HepG2 (cell line): Measurements from ENCODE around the gene PDCD5. TPM values are rescaled to one million over a fixed set of nuclear protein-coding genes. Genes with fewer than 3 reads are reported as not detected.
A peak's percentile ranks its signal among the peaks of the same experiment; 100 is the strongest.

Experiments
- ATAC-seq: fragments of 200-7000 bp; cut with Tn5 transposase; 3 replicates; pipeline ENCODE4 v1.9.1; 2020; ENCODE audit warnings: mild to moderate bottlenecking, moderate library complexity
- BruUV-seq: library from RNA; stranded (reverse); fragments of 400-500 nt; replicated peaks from 2 replicates; lab custom pipeline; 2021; lab: Mats Ljungman, UMichigan
- CTCF ChIA-PET: fragments of 300-600 bp; formaldehyde crosslinking; extraction: SDS; loops from one replicate; lab custom pipeline; 2021; ENCODE audit warnings: low total read pairs, inconsistent platforms, low intra/inter-chr PET ratio; lab: Yijun Ruan, JAX
- POLR2A ChIA-PET: fragments of 350-600 bp; sonication (Branson Sonifier 250); formaldehyde crosslinking; loops from one replicate; lab custom pipeline; 2020; ENCODE audit warnings: antibody characterized with exemption, inconsistent platforms; lab: Yijun Ruan, JAX
- DNase-seq: peaks from one replicate; pipeline ENCODE4 v3.0.0-alpha.2; 2015; ENCODE audit warnings: low spot score
- FAIRE-seq: peaks from 3 replicates; lab custom pipeline; 2011; peaks lifted over from hg19 to GRCh38; lab: Jason Lieb, UNC
- H2AFZ ChIP-seq: one replicate; pipeline ENCODE4 v1.6.1; 2011; ENCODE audit warnings: low read length, inconsistent platforms
- H3K27ac ChIP-seq: fragments of 300-600 bp; 3 replicates; pipeline ENCODE4 v1.8.0; 2011; ENCODE audit warnings: mixed run types, mild to moderate bottlenecking, mixed read lengths, low read length, inconsistent platforms; ENCODE audit not compliant: insufficient read depth; ENCODE audit errors: extremely low read length
- H3K27me3 ChIP-seq, 2 experiments: fragments of 200-600 bp in 1 of 2; 2 replicates in 1 of 2; 3 replicates in 1 of 2; pipeline versions ENCODE4 v1.6.0 to v1.8.0; 2011; ENCODE audit warnings: low read length in 2 of 2, mild to moderate bottlenecking in 2 of 2, moderate library complexity in 2 of 2, inconsistent platforms in 1 of 2; ENCODE audit not compliant: insufficient read depth in 2 of 2, control insufficient read depth in 1 of 2
- H3K36me3 ChIP-seq, 2 experiments: fragments of 200-600 bp in 1 of 2; replicated peaks in 1 of 2; 2 replicates in 1 of 2; 3 replicates in 1 of 2; pipeline versions ENCODE4 v1.5.1 to v1.8.0; 2011; ENCODE audit warnings: low read length in 2 of 2, inconsistent platforms in 1 of 2; ENCODE audit not compliant: insufficient read depth in 2 of 2, control insufficient read depth in 1 of 2
- H3K4me1 ChIP-seq: 2 replicates; pipeline ENCODE4 v1.5.1; 2012; ENCODE audit warnings: low read length, inconsistent platforms; ENCODE audit not compliant: insufficient read depth
- H3K4me2 ChIP-seq: 2 replicates; pipeline ENCODE4 v1.6.0; 2011; ENCODE audit warnings: low read depth, low read length, inconsistent platforms
- H3K4me3 ChIP-seq, 3 experiments: fragments of 200-600 bp in 1 of 3; sonication (generic), shearing (Covaris generic) in 1 of 3; replicated peaks in 1 of 3; 2 replicates each; pipeline ENCODE4 v1.5.1; 2011 to 2016; ENCODE audit warnings: low read length in 3 of 3, inconsistent platforms in 2 of 3, low read depth in 2 of 3, mild to moderate bottlenecking in 2 of 3, control low read depth in 1 of 3, mixed read lengths in 1 of 3; ENCODE audit not compliant: insufficient read depth in 1 of 3
- H3K79me2 ChIP-seq: one replicate; pipeline ENCODE4 v1.6.1; 2011; ENCODE audit warnings: low read length, inconsistent platforms; ENCODE audit not compliant: insufficient read depth
- H3K9ac ChIP-seq: 2 replicates; pipeline ENCODE4 v1.6.0; 2011; ENCODE audit warnings: mild to moderate bottlenecking, low read depth, low read length, inconsistent platforms; ENCODE audit not compliant: insufficient read depth
- H3K9me3 ChIP-seq: 2 replicates; pipeline ENCODE4 v1.5.1; 2012; ENCODE audit warnings: mild to moderate bottlenecking, low read length
- H4K20me1 ChIP-seq: 2 replicates; pipeline ENCODE4 v1.6.0; 2011; ENCODE audit warnings: inconsistent platforms, mild to moderate bottlenecking, low read length, moderate library complexity; ENCODE audit not compliant: insufficient read depth
- ATRX ChIP-seq: sonication (generic); formaldehyde crosslinking; IDR thresholded peaks from 2 replicates; pipeline ENCODE4 v1.4.0; 2020; ENCODE audit warnings: missing genetic modification reagents, borderline replicate concordance
- BHLHE40 ChIP-seq: IDR thresholded peaks from 2 replicates; pipeline ENCODE4 v1.6.1; 2011; ENCODE audit warnings: low read length, improper control_type of control experiment
- ETV5 ChIP-seq: IDR thresholded peaks from 2 replicates; pipeline ENCODE4 v1.6.1; 2018; ENCODE audit warnings: missing biosample characterization, missing genetic modification reagents, inconsistent platforms, borderline replicate concordance
- KLF12 ChIP-seq: sonication (generic); formaldehyde crosslinking; IDR thresholded peaks from 2 replicates; pipeline ENCODE4 v1.4.0; 2020; ENCODE audit warnings: missing genetic modification reagents, borderline replicate concordance
- LRRFIP1 ChIP-seq: sonication (generic); formaldehyde crosslinking; conservative IDR thresholded peaks from 2 replicates; pipeline ENCODE4 v1.4.0; 2020; ENCODE audit warnings: missing genetic modification reagents
- NR2F1 ChIP-seq, 2 experiments: fragments of 450-650 bp in 1 of 2; formaldehyde crosslinking in 1 of 2; IDR thresholded peaks; 2 replicates each; pipeline versions ENCODE4 v1.5.0 to v1.6.1; 2016 to 2020; ENCODE audit warnings: mild to moderate bottlenecking in 1 of 2, missing compliant biosample characterization in 1 of 2, missing genetic modification reagents in 1 of 2, moderate library complexity in 1 of 2
- PPARG ChIP-seq: conservative IDR thresholded peaks from 2 replicates; pipeline ENCODE4 v1.6.1; 2016; ENCODE audit warnings: missing biosample characterization, missing genetic modification reagents
- PRDM10 ChIP-seq: sonication (generic); formaldehyde crosslinking; IDR thresholded peaks from 2 replicates; pipeline ENCODE4 v1.4.0; 2020; ENCODE audit warnings: low read depth, missing genetic modification reagents
- SIN3B ChIP-seq: fragments of 150-350 bp; IDR thresholded peaks from 2 replicates; pipeline ENCODE4 v1.6.1; 2014; ENCODE audit warnings: low read length
- SMC3 ChIP-seq: IDR thresholded peaks from 2 replicates; pipeline ENCODE4 v1.6.1; 2011; ENCODE audit warnings: low read length, improper control_type of control experiment
- SPEN ChIP-seq: sonication (generic); formaldehyde crosslinking; IDR thresholded peaks from 2 replicates; pipeline ENCODE4 v1.5.1; 2020; ENCODE audit warnings: low read depth, mild to moderate bottlenecking, missing genetic modification reagents
- STAT5B ChIP-seq: sonication (generic); formaldehyde crosslinking; IDR thresholded peaks from 2 replicates; pipeline ENCODE4 v1.4.0; 2020; ENCODE audit warnings: missing genetic modification reagents
- ZNF207 ChIP-seq: fragments of 450-650 bp; IDR thresholded peaks from 2 replicates; pipeline ENCODE4 v1.6.1; 2016; ENCODE audit warnings: antibody characterized with exemption, borderline replicate concordance
- ZNF326 ChIP-seq: sonication (generic); formaldehyde crosslinking; IDR thresholded peaks from 2 replicates; pipeline ENCODE4 v1.4.0; 2020; ENCODE audit warnings: missing genetic modification reagents, borderline replicate concordance
- ZNF451 ChIP-seq: sonication (generic); formaldehyde crosslinking; IDR thresholded peaks from 2 replicates; pipeline ENCODE4 v1.5.0; 2020; ENCODE audit warnings: mild to moderate bottlenecking, missing genetic modification reagents
- ZNF556 ChIP-seq: sonication (generic); formaldehyde crosslinking; IDR thresholded peaks from 2 replicates; pipeline ENCODE4 v1.4.0; 2020; ENCODE audit warnings: mild to moderate bottlenecking, missing genetic modification reagents, borderline replicate concordance
- ZNF563 ChIP-seq: sonication (generic); formaldehyde crosslinking; IDR thresholded peaks from 2 replicates; pipeline ENCODE4 v1.8.0; 2022; ENCODE audit warnings: mild to moderate bottlenecking, moderate library complexity, missing genetic modification reagents
- ZNF790 ChIP-seq: sonication (generic); formaldehyde crosslinking; IDR thresholded peaks from 2 replicates; pipeline ENCODE4 v1.8.0; 2022; ENCODE audit warnings: missing genetic modification reagents, mild to moderate bottlenecking, borderline replicate concordance
- WGBS: methylation state at CpG from one replicate; pipeline ENCODE4 v1.1.6; 2017; ENCODE audit warnings: low lambda C conversion rate; 5-methylcytosine and 5-hydroxymethylcytosine counted together
- in situ Hi-C: cut with HindIII; loops from 2 replicates; pipeline ENCODE4 v1.10.0; 2017; ENCODE audit warnings: low pct_unique_long_range_greater_than_20kb; ENCODE audit not compliant: extremely low pct_ligation_motif_present
- intact Hi-C: fragments of 100-400 bp; cut with micrococcal nuclease; formaldehyde crosslinking; loops from one replicate; pipeline ENCODE4 v1.10.0; 2022; ENCODE audit not compliant: unreplicated experiment
- polyA plus RNA-seq, 8 experiments: library from polyadenylated mRNA; depleted of rRNA in 3 of 8; stranded (reverse) in 7 of 8; unstranded in 1 of 8; fragments of >200 nt; fragmentation: Illumina TruSeq in 4 of 8; extraction: Trizol in 4 of 8; gene quantifications; 2 replicates each; pipeline versions ENCODE4 v1.2.1 to v1.2.3, GENCODE V29; 2011 to 2016; ENCODE audit warnings: low read depth in 4 of 8, missing spikeins in 1 of 8, mixed read lengths in 1 of 8; ENCODE audit not compliant: insufficient read depth in 1 of 8
- total RNA-seq, 5 experiments: library from RNA; depleted of rRNA; stranded (reverse); fragments of >200 nt; fragmentation: Illumina TruSeq; extraction: Trizol; gene quantifications; 2 replicates each; pipeline ENCODE4 v1.2.3, GENCODE V29; 2016; ENCODE audit warnings: low read depth in 1 of 5

The PDCD5 gene
- total and polyA plus RNA-seq, 2 of the 13 experiments (the other 11 are each of a cell fraction or from before 2014, with no cell fraction given) = 56.3 to 332 TPM

GRCh38 chr19:32567486-32567885 is 13.5 kb upstream of the PDCD5 start (continued):
- TF ChIP-seq LRRFIP1 (CRISPR knock-in tag) (no peak), PPARG (CRISPR knock-in tag) (no peak), SIN3B (no peak), ZNF451 (CRISPR knock-in tag) (no peak), SPEN (CRISPR knock-in tag) (no peak)
- TF ChIP-seq, all 625 proteins: peak for 0

DNA sequence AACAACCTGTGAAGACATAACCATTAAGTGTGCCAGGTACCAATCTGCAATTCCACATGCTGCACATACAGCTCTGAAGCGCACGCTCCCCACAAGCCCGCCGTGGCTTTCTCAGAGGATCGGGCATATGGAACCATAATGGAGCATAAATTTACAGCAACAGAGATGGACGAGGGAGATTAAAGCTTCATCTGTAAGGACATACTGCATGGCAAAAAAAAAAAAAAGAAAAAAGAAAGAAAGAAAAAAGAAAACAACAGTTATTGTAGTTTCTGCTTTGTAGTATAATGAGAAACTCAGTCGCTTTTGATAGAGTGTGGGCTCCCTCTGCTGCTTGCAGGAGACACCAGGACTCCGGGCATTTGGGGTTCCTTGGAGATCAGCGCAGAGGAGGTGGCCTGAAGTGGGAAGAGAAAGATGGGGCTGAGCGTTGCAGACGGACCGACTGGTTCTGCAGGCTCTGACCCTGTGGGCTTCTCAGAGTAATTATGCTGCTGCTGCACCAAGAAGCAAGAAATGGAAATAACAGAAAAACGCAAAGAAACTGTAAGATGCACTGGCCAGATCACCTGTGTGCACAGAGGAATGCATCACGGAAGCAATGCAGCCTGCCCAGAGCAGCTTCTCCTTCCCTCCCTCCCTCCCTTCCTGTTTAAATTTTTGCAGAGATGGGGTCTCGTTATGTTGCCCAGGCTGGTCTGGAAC is 10.8 kb upstream of the PDCD5 start:
- no peak overlapping the region for H3K4me3 ChIP-seq
- peak overlapping the region; percentile 47 for H3K4me2 ChIP-seq
- TF ChIP-seq ETV5 (CRISPR knock-in tag) (no peak), ZNF326 (CRISPR knock-in tag) (no peak), ATRX (CRISPR knock-in tag) (no peak), BHLHE40 (no peak), ZNF207 (no peak), PRDM10 (CRISPR knock-in tag) (no peak), STAT5B (CRISPR knock-in tag) (no peak), NR2F1 (CRISPR knock-in tag; IDR thresholded peaks at IDR 0.05) (no peak), ZNF556 (CRISPR knock-in tag) (no peak), ZNF563 (no peak), ZNF790 (CRISPR knock-in tag) (no peak), SMC3 (peak; percentile 89), KLF12 (CRISPR knock-in tag) (no peak)

More for the DNA sequence above, 10.8 kb upstream of the PDCD5 start:
- Histone ChIP-seq H3K79me2 (no peaks in the 10 kb centered on the region), H3K27ac (no peak overlapping the region), H3K27me3 (peaks cover 0 to 10% of the 10 kb centered on the region in 2 experiments; a peak in 2 of 5 replicates), H4K20me1 (no peaks in the 10 kb centered on the region), H2AFZ (no peak overlapping the region), H3K36me3 (no peaks in the 10 kb centered on the region), H3K4me1 (no peaks in the 10 kb centered on the region), H3K9me3 (no peaks in the 10 kb centered on the region), H3K9ac (no peak overlapping the region)
- peak; percentile 97 for ATAC-seq
- 20% methylated on average over 15 of the region's 15 CpGs for WGBS
- ChIA-PET POLR2A (no interaction called here), CTCF (interaction anchor here (1.0 to 2.1 kb wide), 4 partner anchors 106 to 1888 kb away, joined by 3 to 25 read pairs (median 6); no protein-coding TSS in a partner anchor)
- peak; percentile 62 for DNase-seq
- intact Hi-C loops = loop anchor here (1.0 kb wide), 2 partner anchors 106 to 230 kb away; no protein-coding TSS in a partner anchor
- BruUV-seq = no TSS peak
- FAIRE-seq = peak; percentile 51
- in situ Hi-C loops = no loop called here
